Suprapubic skin (tissue), 4 donors: ENCODE measurements around the gene MED15. TPM values are rescaled to one million over a fixed set of nuclear protein-coding genes. Genes with fewer than 3 reads are reported as not detected.

Source experiments
- DNase-seq, 2 donors: peaks; one replicate each; pipeline ENCODE4 v3.0.0-alpha.2; 2019; ENCODE audit warnings: low spot score in 2 of 2
- H3K27ac ChIP-seq: fragments of 200-600 bp; sonication (generic); one replicate; pipeline ENCODE4 v1.5.1; 2019
- H3K27me3 ChIP-seq: fragments of 200-600 bp; sonication (generic); one replicate; pipeline ENCODE4 v1.5.1; 2019
- H3K36me3 ChIP-seq: fragments of 200-600 bp; sonication (generic); one replicate; pipeline ENCODE4 v1.5.1; 2019
- H3K4me1 ChIP-seq: fragments of 200-600 bp; sonication (generic); one replicate; pipeline ENCODE4 v1.5.1; 2019
- H3K4me3 ChIP-seq: fragments of 200-600 bp; sonication (generic); one replicate; pipeline ENCODE4 v1.5.1; 2019; ENCODE audit warnings: mild to moderate bottlenecking
- H3K9me3 ChIP-seq: fragments of 200-600 bp; sonication (generic); one replicate; pipeline ENCODE4 v1.5.1; 2019
- EP300 ChIP-seq: sonication (generic); formaldehyde crosslinking; IDR thresholded peaks from one replicate; pipeline ENCODE4 v1.6.1; 2017; ENCODE audit warnings: antibody characterized with exemption
- POLR2A ChIP-seq, 2 donors: fragments of 450-650 bp; IDR thresholded peaks; one replicate each; pipeline ENCODE4 v1.6.1; 2017; ENCODE audit warnings: antibody characterized with exemption in 2 of 2, mild to moderate bottlenecking in 2 of 2, moderate library complexity in 2 of 2
- POLR2AphosphoS5 ChIP-seq, 3 donors: sonication (generic); formaldehyde crosslinking; IDR thresholded peaks; one replicate each; pipeline ENCODE4 v1.6.1; 2017; ENCODE audit warnings: antibody characterized with exemption in 3 of 3
- WGBS: methylation state at CpG from one replicate; pipeline ENCODE4 v1.1.5; 2018; 5-methylcytosine and 5-hydroxymethylcytosine counted together
- total RNA-seq, 4 donors: library from RNA; depleted of rRNA; stranded (reverse); fragments of >200 nt; gene quantifications; one replicate each; pipeline ENCODE4 v1.1.0, GENCODE V29; 2016
- TF ChIP-seq, protein P1 (sequence below), 2 donors: fragments of 200-600 bp in 1 of 2; fragments of 450-650 bp in 1 of 2; sonication (generic) in 1 of 2; IDR thresholded peaks; one replicate each; pipeline ENCODE4 v1.5.1; 2016 to 2019; ENCODE audit warnings: antibody characterized with exemption in 2 of 2, mild to moderate bottlenecking in 1 of 2, moderate library complexity in 1 of 2

The MED15 gene
- total RNA-seq, 4 donors from 2014 or later = 59.8 to 163 (median 70.8) TPM

- no peaks in the 10 kb centered on the region for H3K9me3 ChIP-seq
- DNase-seq = no peak
- peaks cover 65% of the 10 kb centered on the region for H3K4me1 ChIP-seq
- peak overlapping the region; percentile 94 for H3K27ac ChIP-seq
- WGBS = no CpG with 5 or more reads among the region's 1 CpG
- no peak for TF ChIP-seq POLR2AphosphoS5 (IDR thresholded peaks at IDR 0.05)
- no peak for TF ChIP-seq POLR2A (IDR thresholded peaks at IDR 0.05)
- TF ChIP-seq, protein P1, sequence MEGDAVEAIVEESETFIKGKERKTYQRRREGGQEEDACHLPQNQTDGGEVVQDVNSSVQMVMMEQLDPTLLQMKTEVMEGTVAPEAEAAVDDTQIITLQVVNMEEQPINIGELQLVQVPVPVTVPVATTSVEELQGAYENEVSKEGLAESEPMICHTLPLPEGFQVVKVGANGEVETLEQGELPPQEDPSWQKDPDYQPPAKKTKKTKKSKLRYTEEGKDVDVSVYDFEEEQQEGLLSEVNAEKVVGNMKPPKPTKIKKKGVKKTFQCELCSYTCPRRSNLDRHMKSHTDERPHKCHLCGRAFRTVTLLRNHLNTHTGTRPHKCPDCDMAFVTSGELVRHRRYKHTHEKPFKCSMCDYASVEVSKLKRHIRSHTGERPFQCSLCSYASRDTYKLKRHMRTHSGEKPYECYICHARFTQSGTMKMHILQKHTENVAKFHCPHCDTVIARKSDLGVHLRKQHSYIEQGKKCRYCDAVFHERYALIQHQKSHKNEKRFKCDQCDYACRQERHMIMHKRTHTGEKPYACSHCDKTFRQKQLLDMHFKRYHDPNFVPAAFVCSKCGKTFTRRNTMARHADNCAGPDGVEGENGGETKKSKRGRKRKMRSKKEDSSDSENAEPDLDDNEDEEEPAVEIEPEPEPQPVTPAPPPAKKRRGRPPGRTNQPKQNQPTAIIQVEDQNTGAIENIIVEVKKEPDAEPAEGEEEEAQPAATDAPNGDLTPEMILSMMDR (IDR thresholded peaks at IDR 0.05) = no peak
- TF ChIP-seq EP300 = no peak
- H3K27me3 ChIP-seq = no peaks in the 10 kb centered on the region
- H3K36me3 ChIP-seq = peaks cover 13% of the 10 kb centered on the region
- no peak overlapping the region for H3K4me3 ChIP-seq
Observed at GRCh38 chr22:20531154-20531403, 23.7 kb downstream of the MED15 start.

DNA sequence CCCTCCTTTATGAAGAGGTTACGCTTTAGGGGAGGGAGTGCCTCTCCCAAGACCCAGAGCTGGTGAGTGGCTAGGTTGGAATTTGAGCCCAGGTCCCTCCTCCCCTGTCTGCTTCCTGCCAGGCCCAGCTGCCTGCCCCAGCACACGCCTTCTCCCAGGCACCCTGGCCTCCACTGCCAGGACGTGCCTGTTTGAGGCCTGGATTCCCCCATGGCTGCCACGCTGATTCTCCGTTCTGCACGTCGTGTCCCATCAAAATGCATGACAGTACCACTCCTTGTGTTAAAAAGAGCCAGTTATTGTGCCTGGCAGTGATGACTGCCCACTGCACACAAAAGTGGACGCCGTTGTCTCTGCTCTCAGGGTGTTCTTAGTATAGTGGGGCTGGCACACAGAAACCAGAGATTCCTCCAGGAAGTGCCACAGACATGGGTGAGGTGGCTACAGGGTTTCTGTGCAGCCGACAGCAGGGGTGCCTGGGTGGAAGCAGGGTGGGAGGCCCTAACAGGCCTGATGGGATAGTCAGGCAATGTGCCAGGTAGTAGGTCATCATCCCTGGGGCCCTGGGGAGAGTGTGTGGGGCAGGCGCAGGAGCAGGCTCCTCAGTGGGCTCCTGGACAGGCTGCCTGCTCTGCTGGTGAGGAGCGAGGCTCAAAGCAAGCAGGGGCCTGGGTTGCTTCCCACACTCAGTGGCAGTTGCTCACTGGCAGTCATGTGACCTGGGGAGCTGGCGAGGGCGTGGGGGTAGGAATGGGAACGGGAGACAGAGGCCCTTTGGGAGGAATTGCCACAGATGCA lies 24.2 kb downstream of the MED15 start:
- H3K27me3 ChIP-seq = no peaks in the 10 kb centered on the region
- H3K4me3 ChIP-seq = no peak overlapping the region
- no peaks in the 10 kb centered on the region for H3K9me3 ChIP-seq
- peaks cover 13% of the 10 kb centered on the region for H3K36me3 ChIP-seq
- peak overlapping the region; percentile 94 for H3K27ac ChIP-seq
- no peak for DNase-seq
- 21% methylated on average over 12 of the region's 15 CpGs for WGBS
- no peak for TF ChIP-seq EP300
- TF ChIP-seq, protein P1 (IDR thresholded peaks at IDR 0.05) = no peak
- no peak for TF ChIP-seq POLR2A (IDR thresholded peaks at IDR 0.05)
- no peak for TF ChIP-seq POLR2AphosphoS5 (IDR thresholded peaks at IDR 0.05)
- H3K4me1 ChIP-seq = peaks cover 65% of the 10 kb centered on the region

GRCh38 chr22:20532256-20532993 lies 25.0 kb downstream of the MED15 start:
- TF ChIP-seq EP300 = no peak
- no peak for TF ChIP-seq POLR2A (IDR thresholded peaks at IDR 0.05)
- TF ChIP-seq POLR2AphosphoS5 (IDR thresholded peaks at IDR 0.05) = no peak
- TF ChIP-seq, protein P1 (IDR thresholded peaks at IDR 0.05) = no peak
- DNase-seq = no peak

GRCh38 chr22:20533095-20533878 lies 25.9 kb downstream of the MED15 start:
- H3K4me3 ChIP-seq = no peak overlapping the region
- H3K27ac ChIP-seq = peak overlapping the region; percentile 94

More at GRCh38 chr22:20532256-20532993, 25.0 kb downstream of the MED15 start:
- Histone ChIP-seq H3K4me3 (no peak overlapping the region), H3K36me3 (peaks cover 17% of the 10 kb centered on the region), H3K27ac (peak overlapping the region; percentile 94), H3K9me3 (no peaks in the 10 kb centered on the region), H3K27me3 (no peaks in the 10 kb centered on the region), H3K4me1 (peaks cover 57% of the 10 kb centered on the region)
- WGBS = 58% methylated on average over 6 of the region's 10 CpGs

More at GRCh38 chr22:20533095-20533878, 25.9 kb downstream of the MED15 start:
- 72% methylated on average over 11 of the region's 11 CpGs for WGBS
- H3K4me1 ChIP-seq = peaks cover 57% of the 10 kb centered on the region
- no peaks in the 10 kb centered on the region for H3K9me3 ChIP-seq
- H3K36me3 ChIP-seq = peaks cover 16% of the 10 kb centered on the region
- TF ChIP-seq EP300 = no peak
- TF ChIP-seq POLR2A (IDR thresholded peaks at IDR 0.05) = no peak
- TF ChIP-seq POLR2AphosphoS5 (IDR thresholded peaks at IDR 0.05) = no peak
- TF ChIP-seq, protein P1 (IDR thresholded peaks at IDR 0.05) = no peak
- no peaks in the 10 kb centered on the region for H3K27me3 ChIP-seq
- DNase-seq = no peak
